LoVo (cell line): ENCODE data around the gene SPTA1.

ENCODE experiments used
- DNase-seq: peaks from one replicate; pipeline ENCODE4 v3.0.0-alpha.2; 2016; ENCODE audit warnings: low spot score

Gene SPTA1

DNA sequence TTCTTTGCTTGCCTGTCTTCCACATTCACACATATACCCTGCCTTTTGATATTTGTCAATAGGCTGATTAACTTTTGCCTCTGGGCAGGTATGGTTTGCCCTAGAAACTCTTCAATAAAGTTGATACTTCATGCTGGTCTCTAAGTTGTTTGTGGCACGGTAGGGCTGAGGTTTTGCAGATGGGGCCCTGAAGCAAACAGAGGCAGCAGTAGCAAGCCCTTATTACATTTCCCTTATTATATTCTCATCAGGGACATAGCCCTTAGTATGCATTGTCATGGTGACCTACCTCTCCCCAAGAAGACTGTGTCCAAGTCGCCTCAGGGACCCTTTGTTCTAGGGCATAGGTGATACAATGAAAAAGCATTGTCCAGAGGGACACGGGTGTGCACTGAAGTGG, 116.0 kb downstream of the SPTA1 start, which contains the start of gene OR6P1:
Gene OR6P1, minus strand, starts transcription at position 101 of the 400 bp plus-strand sequence. CDS start 6,976 bp downstream, outside the sequence.
- no peak for DNase-seq

GRCh38 chr1:158564608-158565007, 121.9 kb downstream of the SPTA1 start:
- DNase-seq, result no peak

GRCh38 chr1:158563853-158564252, 122.7 kb downstream of the SPTA1 start:
- DNase-seq, result no peak
